Activated CD4-positive, alpha-beta T cell treated with anti-CD3 and anti-CD28 coated beads for 36 hours (primary cell): ENCODE results near the gene JUNB. TPM values are rescaled to one million over a fixed set of nuclear protein-coding genes. Genes with fewer than 3 reads are reported as not detected.
"Not testable (repeated sequence)": the region's sequence is repeated elsewhere in the genome, so short reads cannot be mapped to it uniquely, and the experiment has no call there.

Experiments used
- ATAC-seq: fragments of 200-7000 bp; cut with Tn5 transposase; one replicate; pipeline ENCODE4 v1.10.0; 2021; ENCODE audit warnings: mild to moderate bottlenecking, moderate library complexity
- CTCF ChIA-PET: fragments of 350-600 bp; sonication (Branson Sonifier 250); formaldehyde crosslinking; loops from one replicate; lab custom pipeline; 2021; ENCODE audit warnings: antibody characterized with exemption; lab: Charles Lee
- POLR2A ChIA-PET: fragments of 350-600 bp; sonication (Branson Sonifier 250); formaldehyde crosslinking; loops from one replicate; lab custom pipeline; 2021; ENCODE audit warnings: antibody characterized with exemption, inconsistent platforms; lab: Charles Lee
- DNase-seq: peaks from one replicate; pipeline ENCODE4 v3.0.0-alpha.2; 2020
- H3K27ac Mint-ChIP-seq: one replicate; pipeline ENCODE4 v1.8.0; 2021; ENCODE audit warnings: mixed read lengths
- H3K27me3 Mint-ChIP-seq: one replicate; pipeline ENCODE4 v1.8.0; 2021; ENCODE audit warnings: mixed read lengths
- H3K36me3 Mint-ChIP-seq: one replicate; pipeline ENCODE4 v1.8.0; 2021; ENCODE audit warnings: low read depth, mixed read lengths
- H3K4me1 Mint-ChIP-seq: one replicate; pipeline ENCODE4 v1.8.0; 2021; ENCODE audit warnings: mixed read lengths
- H3K4me3 Mint-ChIP-seq: one replicate; pipeline ENCODE4 v1.8.0; 2021; ENCODE audit warnings: mild to moderate bottlenecking, moderate library complexity, mixed read lengths
- H3K9me3 Mint-ChIP-seq: one replicate; pipeline ENCODE4 v1.8.0; 2021; ENCODE audit warnings: low read depth, mixed read lengths
- intact Hi-C, 2 experiments: fragments of 100-400 bp; cut with DNase I in 1 of 2; cut with micrococcal nuclease in 1 of 2; formaldehyde crosslinking; loops; one replicate each; pipeline versions ENCODE4 v1.14.2 to v1.15.1; 2022 to 2024; cut with DNase I, micrococcal nuclease
- total RNA-seq, 2 experiments: library from RNA; stranded (reverse); gene quantifications; one replicate each; pipeline ENCODE4 v1.2.3, GENCODE V29; 2021

Gene JUNB
- total RNA-seq, 2 experiments from 2014 or later: 375 to 412 TPM

DNA sequence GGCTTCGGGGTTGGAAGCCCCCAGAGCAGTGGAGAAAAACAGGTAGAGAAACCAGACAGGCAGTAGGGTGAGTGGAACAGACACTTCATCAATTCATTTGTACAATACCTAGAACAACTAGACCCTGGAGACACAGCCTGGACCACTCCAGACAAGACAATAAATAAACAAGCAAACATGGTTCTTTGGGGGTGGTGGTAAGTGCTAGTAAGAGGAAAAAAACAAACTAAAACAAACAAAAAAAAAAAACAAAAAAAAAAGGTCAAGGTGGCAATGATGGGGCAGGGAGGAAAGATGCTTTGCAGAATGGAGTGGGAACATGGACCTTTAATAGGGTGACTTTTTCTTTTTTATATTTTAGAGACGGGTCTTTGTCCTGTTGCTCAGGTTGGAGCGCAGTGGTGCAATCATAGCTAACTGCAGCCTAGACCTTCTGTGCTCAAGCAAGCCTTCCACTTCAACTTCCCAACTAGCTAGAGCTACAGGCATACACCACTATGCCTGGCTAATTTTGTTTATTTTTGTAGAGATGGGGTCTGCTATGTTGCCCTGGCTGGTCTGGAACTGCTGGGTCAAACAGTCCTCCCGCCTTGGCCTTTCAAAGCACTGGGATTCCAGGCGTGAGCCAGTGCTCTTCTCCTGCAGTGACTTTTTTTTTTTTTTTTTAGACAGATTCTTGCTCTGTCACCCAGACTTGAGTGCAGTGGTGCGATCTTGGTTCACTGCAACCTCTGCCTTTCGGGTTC lies 3.1 kb downstream of the JUNB start:
- H3K4me1 Mint-ChIP-seq: peaks cover 27% of the 10 kb centered on the region
- no peak for DNase-seq
- ATAC-seq: no peak
- POLR2A ChIA-PET: interaction anchor here (0.6 to 1.6 kb wide), 5 partner anchors 17 to 181 kb away, joined by 3 to 11 read pairs (median 4); no protein-coding TSS in a partner anchor
- H3K27ac Mint-ChIP-seq: peak overlapping the region; percentile 95
- H3K4me3 Mint-ChIP-seq: peak overlapping the region; percentile 92
- intact Hi-C loops: loop anchor here (5.0 to 10.0 kb wide), 8 partner anchors 62 to 1832 kb away; partner anchors contain the start of genes ADGRE5 (in 1 of the 2), CALR (in 1 of the 2), IER2 (in 1 of the 2) and NACC1 (in 1 of the 2)
- no peaks in the 10 kb centered on the region for H3K27me3 Mint-ChIP-seq
- no peaks in the 10 kb centered on the region for H3K9me3 Mint-ChIP-seq
- H3K36me3 Mint-ChIP-seq: peaks cover 28% of the 10 kb centered on the region
- CTCF ChIA-PET: interaction anchor here (0.7 to 15.0 kb wide), 7 partner anchors 8 to 117 kb away, joined by 4 to 451 read pairs (median 6); partner anchors contain the start of gene HOOK2

DNA sequence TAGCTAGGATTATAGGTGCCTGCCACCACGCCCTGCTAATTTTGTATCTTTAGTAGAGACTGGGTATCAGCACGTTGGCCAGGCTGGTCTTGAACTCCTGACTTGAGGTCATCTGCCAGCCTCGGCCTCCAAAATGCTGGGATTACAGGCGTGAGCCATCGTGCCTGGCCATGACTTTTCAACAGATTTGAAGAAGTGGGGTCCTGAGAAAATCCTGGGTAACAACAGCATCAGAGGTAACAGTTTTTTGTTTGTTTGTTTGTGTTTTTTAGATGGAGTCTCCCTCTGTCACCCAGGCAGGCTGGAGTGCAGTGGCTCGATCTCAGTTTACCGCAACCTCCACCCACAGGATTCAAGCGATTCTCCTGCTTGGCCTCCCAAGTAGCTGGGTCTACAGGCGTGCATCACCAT lies 3.7 kb downstream of the JUNB start:
- Mint-ChIP-seq H3K9me3 (no peaks in the 10 kb centered on the region), H3K27me3 (no peaks in the 10 kb centered on the region), H3K36me3 (peaks cover 28% of the 10 kb centered on the region), H3K27ac (peak overlapping the region; percentile 95), H3K4me1 (peaks cover 30% of the 10 kb centered on the region), H3K4me3 (peak overlapping the region; percentile 92)
- CTCF ChIA-PET: interaction anchor here (0.7 to 15.0 kb wide), 17 partner anchors 8 to 266 kb away, joined by 3 to 451 read pairs (median 5); partner anchors contain the start of genes HOOK2 and RNASEH2A
- DNase-seq (no peak), ATAC-seq (no peak)
- intact Hi-C loops: loop anchor here (5.0 to 10.0 kb wide), 8 partner anchors 63 to 1833 kb away; partner anchors contain the start of genes ADGRE5 (in 1 of the 2), CALR (in 1 of the 2), IER2 (in 1 of the 2) and NACC1 (in 1 of the 2)
- POLR2A ChIA-PET: interaction anchor here (0.6 to 1.6 kb wide), 7 partner anchors 17 to 181 kb away, joined by 3 to 11 read pairs (median 4); no protein-coding TSS in a partner anchor

- Mint-ChIP-seq H3K9me3 (no peaks in the 10 kb centered on the region), H3K27me3 (no peaks in the 10 kb centered on the region), H3K27ac (peak overlapping the region; percentile 84), H3K36me3 (peaks cover 35% of the 10 kb centered on the region), H3K4me3 (peak overlapping the region; percentile 63), H3K4me1 (peaks cover 35% of the 10 kb centered on the region)
- ChIA-PET POLR2A (interaction anchor here (0.9 to 1.5 kb wide), 5 partner anchors 18 to 63 kb away, joined by 3 to 11 read pairs (median 5); no protein-coding TSS in a partner anchor), CTCF (interaction anchor here (0.6 to 15.0 kb wide), 29 partner anchors 9 to 376 kb away, joined by 3 to 451 read pairs (median 4); partner anchors contain the start of genes HOOK2, RNASEH2A and TNPO2)
- DNase-seq: peak; percentile 87
- intact Hi-C loops: loop anchor here (1.0 to 10.0 kb wide), 5 partner anchors 19 to 1728 kb away; partner anchors contain the start of gene TECR (in 1 of the 2)
- ATAC-seq: peak; percentile 14
Observed at GRCh38 chr19:12796146-12797071, 5.1 kb downstream of the JUNB start.

- DNase-seq (no peak), ATAC-seq (no peak)
- Mint-ChIP-seq H3K9me3 (no peaks in the 10 kb centered on the region), H3K4me3 (no peak overlapping the region), H3K4me1 (peaks cover 36% of the 10 kb centered on the region), H3K27ac (no peak overlapping the region), H3K27me3 (no peaks in the 10 kb centered on the region), H3K36me3 (peaks cover 31% of the 10 kb centered on the region)
- intact Hi-C loops: loop anchor here in 1 of 2 experiments (10.0 kb wide), 1 partner anchor 1728 kb away; the partner anchor contains the start of gene TECR
- ChIA-PET CTCF (interaction anchor here (1.5 to 15.0 kb wide), 4 partner anchors 20 to 74 kb away, joined by 11 to 451 read pairs (median 150); partner anchors contain the start of genes HOOK2 and TNPO2), POLR2A (interaction anchor here (1.0 kb wide), 1 partner anchor 26 kb away, joined by 7 read pairs; no protein-coding TSS in a partner anchor)
Observed at GRCh38 chr19:12797141-12797587, 5.9 kb downstream of the JUNB start.

- not testable (repeated sequence) for DNase-seq, ATAC-seq, H3K9me3 Mint-ChIP-seq, H3K27ac Mint-ChIP-seq, H3K4me3 Mint-ChIP-seq, H3K27me3 Mint-ChIP-seq
- H3K4me1 Mint-ChIP-seq: peaks cover 41% of the 10 kb centered on the region
- CTCF ChIA-PET: interaction anchor here (0.6 to 15.0 kb wide), 3 partner anchors 16 to 34 kb away, joined by 3 to 451 read pairs (median 285); partner anchors contain the start of gene HOOK2
- peaks cover 28% of the 10 kb centered on the region for H3K36me3 Mint-ChIP-seq
- intact Hi-C loops: loop anchor here in 1 of 2 experiments (10.0 kb wide), 1 partner anchor 1727 kb away; the partner anchor contains the start of gene TECR
- POLR2A ChIA-PET: interaction anchor here (1.0 kb wide), 1 partner anchor 27 kb away, joined by 7 read pairs; no protein-coding TSS in a partner anchor
Observed at GRCh38 chr19:12797607-12798006, 6.3 kb downstream of the JUNB start.

GRCh38 chr19:12799742-12800465 lies 8.6 kb downstream of the JUNB start:
- CTCF ChIA-PET: interaction anchor here (1.3 to 15.0 kb wide), 5 partner anchors 22 to 165 kb away, joined by 4 to 451 read pairs (median 5); partner anchors contain the start of gene HOOK2
- no peaks in the 10 kb centered on the region for H3K27me3 Mint-ChIP-seq
- no peaks in the 10 kb centered on the region for H3K9me3 Mint-ChIP-seq
- peak overlapping the region; percentile 87 for H3K4me3 Mint-ChIP-seq
- H3K4me1 Mint-ChIP-seq: peaks cover 33% of the 10 kb centered on the region
- no peak overlapping the region for H3K27ac Mint-ChIP-seq
- POLR2A ChIA-PET: interaction anchor here (0.7 kb wide), 1 partner anchor 22 kb away, joined by 6 read pairs; no protein-coding TSS in a partner anchor
- intact Hi-C loops: loop anchor here (5.0 to 10.0 kb wide), 2 partner anchors 47 to 1725 kb away; partner anchors contain the start of gene TECR (in 1 of the 2)
- peaks cover 18% of the 10 kb centered on the region for H3K36me3 Mint-ChIP-seq
- no peak for DNase-seq
- no peak for ATAC-seq

DNA sequence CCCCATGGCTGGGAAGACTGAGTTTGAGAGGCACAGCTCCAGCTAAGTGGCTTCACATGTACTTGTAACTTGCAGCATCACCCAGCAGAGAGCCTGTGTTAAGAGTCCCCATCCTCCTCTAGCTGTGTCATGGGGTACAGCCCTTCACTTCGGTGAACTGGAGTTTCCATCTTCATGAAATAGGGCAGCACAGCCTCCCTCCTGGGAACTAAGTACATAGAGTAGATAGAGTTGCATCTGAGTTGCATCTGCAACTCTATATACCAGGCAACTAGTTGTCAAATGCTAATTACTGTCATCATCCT lies 9.1 kb downstream of the JUNB start:
- CTCF ChIA-PET: interaction anchor here (0.7 to 15.0 kb wide), 5 partner anchors 23 to 165 kb away, joined by 4 to 451 read pairs (median 4); partner anchors contain the start of gene HOOK2
- POLR2A ChIA-PET: interaction anchor here (0.7 kb wide), 1 partner anchor 22 kb away, joined by 6 read pairs; no protein-coding TSS in a partner anchor
- DNase-seq (no peak), ATAC-seq (no peak)
- no peaks in the 10 kb centered on the region for H3K9me3 Mint-ChIP-seq
- H3K27me3 Mint-ChIP-seq: no peaks in the 10 kb centered on the region
- no peak overlapping the region for H3K27ac Mint-ChIP-seq
- H3K36me3 Mint-ChIP-seq: peaks cover 18% of the 10 kb centered on the region
- H3K4me3 Mint-ChIP-seq: peak overlapping the region; percentile 87
- intact Hi-C loops: loop anchor here in 1 of 2 experiments (5.0 kb wide), 1 partner anchor 47 kb away; no protein-coding TSS in a partner anchor
- H3K4me1 Mint-ChIP-seq: peaks cover 31% of the 10 kb centered on the region

GRCh38 chr19:12800923-12801465 lies 9.7 kb downstream of the JUNB start:
- ATAC-seq (peak; percentile 32), DNase-seq (peak; percentile 62)
- no peaks in the 10 kb centered on the region for H3K27me3 Mint-ChIP-seq
- H3K36me3 Mint-ChIP-seq: peaks cover 15% of the 10 kb centered on the region
- ChIA-PET CTCF (interaction anchor here (0.7 to 15.0 kb wide), 5 partner anchors 23 to 124 kb away, joined by 4 to 451 read pairs (median 4); partner anchors contain the start of gene HOOK2), POLR2A (interaction anchor here (0.7 kb wide), 1 partner anchor 23 kb away, joined by 6 read pairs; no protein-coding TSS in a partner anchor)
- H3K4me1 Mint-ChIP-seq: peaks cover 29% of the 10 kb centered on the region
- peak overlapping the region; percentile 87 for H3K4me3 Mint-ChIP-seq
- H3K27ac Mint-ChIP-seq: peak overlapping the region; percentile 78
- intact Hi-C loops: loop anchor here (1.0 to 5.0 kb wide), 2 partner anchors 46 to 67 kb away; partner anchors contain the start of gene TRIR (in 1 of the 2)
- no peaks in the 10 kb centered on the region for H3K9me3 Mint-ChIP-seq
